Measurements from ENCODE around the gene TNFRSF1B. TPM values are rescaled to one million over a fixed set of nuclear protein-coding genes. Genes with fewer than 3 reads are reported as not detected.

TNFRSF1B gene
- total and polyA plus RNA-seq, 2 donors (not counting 1 experiment from before 2014, with no cell fraction given): 24.8 to 27.5 TPM

DNA sequence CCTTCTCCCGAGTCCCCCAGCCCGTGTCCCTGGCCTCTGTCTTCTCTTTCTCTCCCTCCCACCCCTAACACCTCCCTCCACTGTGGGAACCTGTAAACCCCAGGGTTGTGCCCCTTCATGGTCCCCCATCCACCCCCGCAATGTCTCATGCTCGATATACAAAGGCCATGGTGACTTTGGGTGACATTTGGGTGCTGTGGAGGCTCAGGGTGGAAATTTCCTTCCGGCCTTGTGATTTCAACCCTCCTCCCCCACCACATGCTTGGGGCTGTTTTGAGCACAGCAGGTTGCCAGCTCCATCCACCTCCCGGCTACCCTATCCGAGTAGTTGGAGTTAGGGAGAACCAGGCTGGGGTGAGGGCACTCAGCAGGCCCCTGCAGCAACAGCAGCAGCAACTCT lies 37.3 kb downstream of the TNFRSF1B start:
- H3K36me3 ChIP-seq (ENCODE audit: control insufficient read depth, insufficient read depth, low read length): peaks cover 5% of the 10 kb centered on the region
- H3K4me3 ChIP-seq (replicated peaks in 1 of 4; ENCODE audit: control extremely low read depth in 1 of 4, insufficient read depth in 1 of 4, low read depth in 3 of 4, low read length in 4 of 4): no peak overlapping the region
- H3K9ac ChIP-seq (ENCODE audit: insufficient read depth, low read length): no peak overlapping the region
- no peak for TF ChIP-seq EZH2 (IDR thresholded peaks at IDR 0.05; ENCODE audit: low read length, missing control alignments)
- TF ChIP-seq, protein P1, sequence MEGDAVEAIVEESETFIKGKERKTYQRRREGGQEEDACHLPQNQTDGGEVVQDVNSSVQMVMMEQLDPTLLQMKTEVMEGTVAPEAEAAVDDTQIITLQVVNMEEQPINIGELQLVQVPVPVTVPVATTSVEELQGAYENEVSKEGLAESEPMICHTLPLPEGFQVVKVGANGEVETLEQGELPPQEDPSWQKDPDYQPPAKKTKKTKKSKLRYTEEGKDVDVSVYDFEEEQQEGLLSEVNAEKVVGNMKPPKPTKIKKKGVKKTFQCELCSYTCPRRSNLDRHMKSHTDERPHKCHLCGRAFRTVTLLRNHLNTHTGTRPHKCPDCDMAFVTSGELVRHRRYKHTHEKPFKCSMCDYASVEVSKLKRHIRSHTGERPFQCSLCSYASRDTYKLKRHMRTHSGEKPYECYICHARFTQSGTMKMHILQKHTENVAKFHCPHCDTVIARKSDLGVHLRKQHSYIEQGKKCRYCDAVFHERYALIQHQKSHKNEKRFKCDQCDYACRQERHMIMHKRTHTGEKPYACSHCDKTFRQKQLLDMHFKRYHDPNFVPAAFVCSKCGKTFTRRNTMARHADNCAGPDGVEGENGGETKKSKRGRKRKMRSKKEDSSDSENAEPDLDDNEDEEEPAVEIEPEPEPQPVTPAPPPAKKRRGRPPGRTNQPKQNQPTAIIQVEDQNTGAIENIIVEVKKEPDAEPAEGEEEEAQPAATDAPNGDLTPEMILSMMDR (conservative IDR thresholded peaks at IDR 0.05 in 1 of 2, IDR thresholded peaks at IDR 0.05 in 1 of 2; ENCODE audit: low read depth in 1 of 2, low read length in 2 of 2): no peak
- no peaks in the 10 kb centered on the region for H3K9me3 ChIP-seq (ENCODE audit: control insufficient read depth, insufficient read depth, low read depth, low read length)
- no peak for DNase-seq (ENCODE audit: low read depth in 2 of 2)
- H3K4me2 ChIP-seq (ENCODE audit: extremely low read depth, insufficient read depth, low read length): no peak overlapping the region
- no peaks in the 10 kb centered on the region for H3K79me2 ChIP-seq (ENCODE audit: control insufficient read depth, insufficient read depth, low read length)
- H4K20me1 ChIP-seq (ENCODE audit: control insufficient read depth, extremely low read depth, insufficient read depth, low read length): no peaks in the 10 kb centered on the region
- H3K27ac ChIP-seq (ENCODE audit: insufficient read depth, low read length): no peak overlapping the region
- H3K4me1 ChIP-seq (ENCODE audit: control insufficient read depth, extremely low read depth, insufficient read depth, low read length): no peaks in the 10 kb centered on the region
- no peak overlapping the region for H2AFZ ChIP-seq (ENCODE audit: low read length)
- H3K27me3 ChIP-seq (ENCODE audit: control insufficient read depth, insufficient read depth, low read length): no peaks in the 10 kb centered on the region

DNA sequence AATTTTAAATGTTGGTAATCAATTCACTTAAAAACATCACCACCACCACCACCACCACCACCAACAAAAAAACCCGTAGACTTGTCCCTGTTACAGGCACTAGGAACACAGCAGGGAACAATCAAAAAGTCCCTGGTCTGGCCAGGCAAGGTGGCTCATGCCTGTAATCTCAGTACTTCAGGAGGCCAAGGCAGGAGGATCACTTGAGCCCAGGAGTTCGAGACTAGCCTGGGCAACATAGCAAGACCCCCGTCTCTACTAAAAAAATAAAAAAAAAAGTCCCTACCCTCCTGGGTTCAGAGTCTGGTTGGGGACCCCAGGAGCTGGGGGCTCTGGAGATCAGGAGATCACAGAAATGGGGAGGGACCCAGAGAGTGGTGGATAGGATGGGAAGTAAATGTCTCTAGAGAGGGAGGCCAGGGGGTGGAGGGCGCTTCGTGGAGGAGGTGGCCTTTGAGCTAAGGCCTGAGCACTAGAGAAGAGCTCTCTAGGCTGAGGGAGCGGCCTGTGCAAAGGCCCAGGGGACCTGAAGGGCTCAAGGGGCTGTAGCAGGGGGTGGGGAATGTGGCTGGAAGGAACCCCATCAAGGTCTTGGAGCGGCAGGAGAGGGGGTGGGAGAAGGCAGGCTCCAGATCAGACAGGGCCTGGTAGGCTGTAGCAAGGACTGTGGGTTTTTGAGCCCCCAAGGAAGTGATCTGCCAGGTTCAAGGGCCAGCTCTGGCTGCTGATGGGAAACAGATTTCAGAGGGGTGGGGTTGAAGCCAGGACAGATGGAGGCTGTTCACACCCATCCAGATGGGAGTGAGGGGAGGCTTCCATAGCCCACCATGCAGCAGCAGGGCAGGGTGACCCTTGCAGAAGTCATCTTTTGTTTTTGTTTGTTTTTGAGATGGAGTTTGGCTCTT lies 38.2 kb downstream of the TNFRSF1B start:
- no peak for DNase-seq (ENCODE audit: low read depth in 2 of 2)
- Histone ChIP-seq H3K9me3 (ENCODE audit: control insufficient read depth, insufficient read depth, low read depth, low read length) (no peaks in the 10 kb centered on the region), H3K27me3 (ENCODE audit: control insufficient read depth, insufficient read depth, low read length) (no peaks in the 10 kb centered on the region)

DNA sequence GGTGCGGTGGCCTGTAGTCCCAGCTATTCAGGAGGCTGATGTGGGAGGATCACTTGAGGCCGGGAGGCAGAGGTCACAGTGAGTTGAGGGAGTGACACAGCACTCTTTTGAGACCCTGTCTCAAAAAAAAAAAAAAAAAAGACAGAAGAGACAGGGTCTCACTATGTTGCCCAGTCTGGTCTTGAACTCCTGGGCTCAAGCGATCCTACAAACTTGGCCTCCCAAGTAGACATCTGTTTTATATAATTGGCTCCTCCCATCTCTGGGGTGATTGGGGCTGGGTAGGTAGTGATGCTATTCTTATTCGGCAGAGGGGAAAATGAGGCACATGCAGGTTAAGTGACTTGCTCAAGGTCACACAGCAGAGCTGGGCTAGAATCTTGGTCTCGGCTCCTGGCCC lies 39.4 kb downstream of the TNFRSF1B start:
- Histone ChIP-seq H2AFZ (ENCODE audit: low read length) (no peak overlapping the region), H3K79me2 (ENCODE audit: control insufficient read depth, insufficient read depth, low read length) (no peaks in the 10 kb centered on the region), H3K27ac (ENCODE audit: insufficient read depth, low read length) (no peak overlapping the region), H4K20me1 (ENCODE audit: control insufficient read depth, extremely low read depth, insufficient read depth, low read length) (no peaks in the 10 kb centered on the region), H3K27me3 (ENCODE audit: control insufficient read depth, insufficient read depth, low read length) (no peaks in the 10 kb centered on the region), H3K4me3 (replicated peaks in 1 of 4; ENCODE audit: control extremely low read depth in 1 of 4, insufficient read depth in 1 of 4, low read depth in 3 of 4, low read length in 4 of 4) (no peak overlapping the region), H3K36me3 (ENCODE audit: control insufficient read depth, insufficient read depth, low read length) (peaks cover 5% of the 10 kb centered on the region), H3K9me3 (ENCODE audit: control insufficient read depth, insufficient read depth, low read depth, low read length) (no peaks in the 10 kb centered on the region), H3K4me2 (ENCODE audit: extremely low read depth, insufficient read depth, low read length) (no peak overlapping the region), H3K4me1 (ENCODE audit: control insufficient read depth, extremely low read depth, insufficient read depth, low read length) (no peaks in the 10 kb centered on the region), H3K9ac (ENCODE audit: insufficient read depth, low read length) (no peak overlapping the region)
- DNase-seq (ENCODE audit: low read depth in 2 of 2): no peak
- TF ChIP-seq EZH2 (IDR thresholded peaks at IDR 0.05; ENCODE audit: low read length, missing control alignments): no peak
- TF ChIP-seq, protein P1 (conservative IDR thresholded peaks at IDR 0.05 in 1 of 2, IDR thresholded peaks at IDR 0.05 in 1 of 2; ENCODE audit: low read depth in 1 of 2, low read length in 2 of 2): no peak

More for the DNA sequence above, 38.2 kb downstream of the TNFRSF1B start:
- Histone ChIP-seq H2AFZ (ENCODE audit: low read length) (no peak overlapping the region), H3K27ac (ENCODE audit: insufficient read depth, low read length) (no peak overlapping the region), H3K4me2 (ENCODE audit: extremely low read depth, insufficient read depth, low read length) (no peak overlapping the region), H3K9ac (ENCODE audit: insufficient read depth, low read length) (no peak overlapping the region), H4K20me1 (ENCODE audit: control insufficient read depth, extremely low read depth, insufficient read depth, low read length) (no peaks in the 10 kb centered on the region), H3K4me3 (replicated peaks in 1 of 4; ENCODE audit: control extremely low read depth in 1 of 4, insufficient read depth in 1 of 4, low read depth in 3 of 4, low read length in 4 of 4) (no peak overlapping the region), H3K4me1 (ENCODE audit: control insufficient read depth, extremely low read depth, insufficient read depth, low read length) (no peaks in the 10 kb centered on the region), H3K79me2 (ENCODE audit: control insufficient read depth, insufficient read depth, low read length) (no peaks in the 10 kb centered on the region), H3K36me3 (ENCODE audit: control insufficient read depth, insufficient read depth, low read length) (peaks cover 5% of the 10 kb centered on the region)
- TF ChIP-seq, protein P1 (conservative IDR thresholded peaks at IDR 0.05 in 1 of 2, IDR thresholded peaks at IDR 0.05 in 1 of 2; ENCODE audit: low read depth in 1 of 2, low read length in 2 of 2): no peak
- no peak for TF ChIP-seq EZH2 (IDR thresholded peaks at IDR 0.05; ENCODE audit: low read length, missing control alignments)

Measured in fibroblast of lung (primary cell).